Retinal pigment epithelial cell (primary cell): ENCODE measurements around the gene SBK1.
"Not testable (repeated sequence)": the region's sequence is repeated elsewhere in the genome, so short reads cannot be mapped to it uniquely, and the experiment has no call there.

Source experiments
- DNase-seq: peaks from one replicate; pipeline ENCODE4 v3.0.0-alpha.2; 2010; ENCODE audit warnings: low read depth
- H3K4me3 ChIP-seq: 2 replicates; pipeline ENCODE4 v1.5.1; 2011; ENCODE audit warnings: mild to moderate bottlenecking, low read length, control low read depth, moderate library complexity

The SBK1 gene

DNA sequence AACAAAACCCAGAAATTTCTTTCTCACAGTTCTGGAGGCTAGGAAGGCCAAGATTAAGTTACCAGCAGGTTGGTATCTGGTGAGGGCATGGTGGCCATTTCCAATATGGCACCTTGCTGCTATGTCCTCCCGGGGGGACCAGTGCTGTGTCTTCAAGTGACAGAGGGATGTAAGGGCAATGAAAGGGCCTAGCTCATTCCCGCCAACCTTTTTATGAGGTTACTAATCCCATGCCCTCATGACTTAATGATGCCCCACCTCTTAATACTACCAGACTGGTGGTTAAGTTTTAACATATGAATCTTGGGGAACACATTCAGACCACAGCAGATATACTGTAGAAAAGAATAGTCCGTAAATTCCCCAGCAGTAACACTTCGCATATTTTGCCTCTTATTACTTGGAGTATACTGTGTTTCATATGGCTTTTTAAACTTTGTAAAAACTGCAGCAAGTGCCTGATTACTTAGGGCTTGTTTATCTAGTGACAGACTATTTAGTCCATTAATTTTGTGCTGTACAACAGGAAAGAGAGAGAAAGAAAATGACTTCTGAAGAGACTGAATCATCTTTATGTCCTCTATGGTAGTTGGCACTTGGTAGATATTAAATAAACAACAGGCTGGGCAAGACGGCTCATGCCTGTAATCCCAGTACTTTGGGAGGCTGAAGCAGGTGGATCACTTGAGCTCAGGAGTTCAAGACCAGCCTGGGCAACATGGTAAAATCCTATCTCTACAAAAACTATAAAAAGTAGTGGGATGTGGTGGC lies 44.8 kb downstream of the SBK1 start:
- H3K4me3 ChIP-seq, DNase-seq: not testable (repeated sequence)

GRCh38 chr16:28338230-28338629 lies 45.9 kb downstream of the SBK1 start:
- not testable (repeated sequence) for DNase-seq, H3K4me3 ChIP-seq

DNA sequence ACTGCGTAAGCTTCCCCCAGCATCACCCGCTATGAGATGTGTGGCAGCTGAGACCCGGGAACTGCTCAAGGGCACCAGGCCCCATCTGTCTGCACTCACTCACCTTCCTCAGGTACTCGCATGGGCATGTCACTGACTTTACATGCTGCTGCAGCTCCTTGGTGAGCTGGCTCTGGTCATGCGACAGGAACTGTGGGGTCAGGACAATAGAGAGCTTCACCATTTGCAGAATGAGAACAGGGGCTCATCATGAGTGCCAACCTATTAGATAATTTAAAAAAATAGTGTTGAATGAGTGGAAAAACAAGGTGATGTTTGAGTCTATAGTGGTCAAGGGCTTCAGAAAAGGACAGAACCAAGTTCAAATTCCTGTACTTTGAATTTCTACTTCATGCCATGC lies 70.3 kb downstream of the SBK1 start:
- not testable (repeated sequence) for DNase-seq, H3K4me3 ChIP-seq

DNA sequence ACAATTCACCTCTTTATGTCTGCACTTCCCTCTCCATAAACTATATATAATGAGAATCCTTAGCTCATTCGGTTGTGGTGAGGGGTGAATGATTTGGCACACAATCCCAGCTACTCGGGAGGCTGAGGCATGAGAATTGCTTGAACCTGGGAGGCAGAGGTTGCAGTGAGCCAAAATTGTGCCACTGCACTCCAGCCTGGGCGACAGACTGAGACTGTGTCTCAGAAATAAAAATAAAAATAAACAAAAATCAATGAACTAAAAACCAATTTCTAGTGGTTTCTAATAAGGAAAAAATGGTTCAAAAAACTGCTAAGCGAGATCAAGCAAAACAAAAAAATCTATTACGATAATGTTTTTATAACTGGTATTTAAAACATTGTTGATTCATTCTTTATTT lies 71.1 kb downstream of the SBK1 start, which contains the start of gene NPIPB6:
NPIPB6 (minus strand) TSS at position 101 of the 400 bp plus-strand sequence. CDS start 686 bp downstream, outside the sequence.
- not testable (repeated sequence) for DNase-seq, H3K4me3 ChIP-seq

DNA sequence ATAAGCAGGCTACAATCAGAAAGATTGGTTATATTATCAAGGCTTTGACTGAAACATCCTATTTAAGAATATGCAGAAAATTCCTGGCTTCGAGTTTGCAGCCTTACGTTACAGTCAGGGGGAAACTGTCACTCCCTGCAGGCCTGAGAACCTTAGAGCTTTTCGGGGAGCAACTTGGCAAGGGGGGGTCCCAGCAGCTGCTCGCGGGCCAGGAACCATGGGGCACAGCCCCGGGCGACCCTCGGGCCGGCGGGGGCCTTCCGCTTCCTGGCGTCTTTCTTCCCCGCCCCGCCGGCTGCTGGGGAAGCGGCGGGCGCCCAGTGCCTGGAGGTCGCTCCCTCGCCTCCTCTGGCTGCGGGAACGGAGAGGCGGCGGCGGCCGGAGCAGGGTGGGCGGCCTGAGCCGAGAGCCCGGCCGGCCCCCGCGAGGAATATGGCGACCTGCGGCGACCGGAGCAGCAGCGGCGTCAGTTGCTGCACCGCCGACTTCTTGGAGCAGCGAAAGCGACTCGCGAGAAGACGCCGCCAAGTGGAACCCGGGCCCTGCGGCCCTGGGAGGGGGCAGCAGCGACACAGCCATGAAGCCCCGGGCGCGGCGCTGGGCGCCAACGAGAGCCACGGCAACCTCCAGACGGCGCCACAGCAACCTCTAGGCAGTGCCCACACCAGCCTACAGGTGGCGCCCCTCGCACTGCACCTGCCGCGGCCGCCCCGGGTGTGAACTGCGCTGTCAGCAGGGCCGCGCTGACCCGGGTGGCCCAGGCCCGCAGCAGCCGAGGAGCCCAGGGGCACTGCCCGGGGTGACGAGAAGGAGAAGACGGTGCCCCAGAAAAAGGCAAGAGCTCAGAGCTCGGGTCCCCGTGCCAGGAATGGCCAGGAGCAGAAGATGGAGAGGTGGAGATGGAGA lies 72.2 kb downstream of the SBK1 start:
- H3K4me3 ChIP-seq, DNase-seq: not testable (repeated sequence)

DNA sequence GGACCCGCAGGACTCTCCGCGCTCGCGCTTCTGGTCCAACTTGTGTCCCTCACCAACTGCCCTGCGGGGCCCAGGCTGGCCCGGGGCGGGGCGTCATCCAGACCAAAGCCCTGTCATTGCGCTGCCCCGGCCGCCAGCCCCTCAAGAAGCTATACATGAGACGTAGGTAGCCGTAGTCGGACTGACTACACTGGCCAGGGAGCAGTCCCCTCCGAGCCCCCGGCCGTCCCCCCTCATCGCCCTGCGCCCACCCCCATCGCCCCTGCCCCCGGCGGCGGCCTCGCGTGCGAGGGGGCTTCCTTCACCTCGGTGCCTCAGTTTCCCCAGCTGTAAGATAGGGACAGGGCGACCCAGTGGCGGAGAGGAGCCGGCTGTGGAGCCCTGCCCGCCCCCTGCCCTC lies 75.6 kb downstream of the SBK1 start:
- not testable (repeated sequence) for DNase-seq, H3K4me3 ChIP-seq
